HG03575 (cell line): ENCODE data around the gene EFS.

Experiments used
- ATAC-seq: cut with Tn5 transposase; IDR thresholded peaks from one replicate; pipeline ENCODE4 v1.9.1; 2021; ENCODE audit not compliant: unreplicated experiment, insufficient number of reproducible peaks, low FRiP score; ENCODE audit errors: extremely low read depth

Gene EFS

GRCh38 chr14:23382276-23382675 lies 17.3 kb upstream of the EFS start:
- ATAC-seq = no peak

GRCh38 chr14:23381871-23382270 lies 16.9 kb upstream of the EFS start:
- no peak for ATAC-seq

GRCh38 chr14:23380976-23381375 lies 16.0 kb upstream of the EFS start:
- no peak for ATAC-seq

GRCh38 chr14:23380197-23380914 lies 15.4 kb upstream of the EFS start:
- no peak for ATAC-seq

GRCh38 chr14:23379366-23380196 lies 14.6 kb upstream of the EFS start:
- no peak for ATAC-seq

- ATAC-seq = no peak
Measured at GRCh38 chr14:23378612-23379220, 13.7 kb upstream of the EFS start.

- no peak for ATAC-seq
Measured at GRCh38 chr14:23377573-23378563, 12.9 kb upstream of the EFS start.

- ATAC-seq = no peak
Measured at GRCh38 chr14:23377198-23377550, 12.2 kb upstream of the EFS start.

- no peak for ATAC-seq
Measured at GRCh38 chr14:23376482-23377197, 11.7 kb upstream of the EFS start, which contains the start of gene CMTM5. Gene CMTM5, plus strand, starts transcription at chr14:23377046. Its CDS starts 206 bp downstream, at chr14:23377252.

- no peak for ATAC-seq
Measured at GRCh38 chr14:23375527-23376251, 10.7 kb upstream of the EFS start.

GRCh38 chr14:23373041-23373440 lies 8.1 kb upstream of the EFS start:
- no peak for ATAC-seq

- ATAC-seq = no peak
Measured at GRCh38 chr14:23372509-23372908, 7.5 kb upstream of the EFS start, which contains the start of gene IL25. Gene IL25, plus strand, starts transcription at chr14:23372809.

GRCh38 chr14:23371865-23372264 lies 6.9 kb upstream of the EFS start:
- no peak for ATAC-seq

- no peak for ATAC-seq
Measured at GRCh38 chr14:23370221-23370620, 5.2 kb upstream of the EFS start.

GRCh38 chr14:23366426-23366921 lies 1.5 kb upstream of the EFS start:
- no peak for ATAC-seq

GRCh38 chr14:23365732-23366425 lies 907 bp upstream of the EFS start:
- ATAC-seq = no peak
